HG02623 (cell line): ENCODE measurements around the gene DSCAM.
"Not testable (repeated sequence)": the region's sequence is repeated elsewhere in the genome, so short reads cannot be mapped to it uniquely, and the experiment has no call there.

Experiments used
- ATAC-seq: cut with Tn5 transposase; IDR thresholded peaks from one replicate; pipeline ENCODE4 v1.9.1; 2021; ENCODE audit warnings: moderate library complexity; ENCODE audit not compliant: unreplicated experiment

DSCAM gene

DNA sequence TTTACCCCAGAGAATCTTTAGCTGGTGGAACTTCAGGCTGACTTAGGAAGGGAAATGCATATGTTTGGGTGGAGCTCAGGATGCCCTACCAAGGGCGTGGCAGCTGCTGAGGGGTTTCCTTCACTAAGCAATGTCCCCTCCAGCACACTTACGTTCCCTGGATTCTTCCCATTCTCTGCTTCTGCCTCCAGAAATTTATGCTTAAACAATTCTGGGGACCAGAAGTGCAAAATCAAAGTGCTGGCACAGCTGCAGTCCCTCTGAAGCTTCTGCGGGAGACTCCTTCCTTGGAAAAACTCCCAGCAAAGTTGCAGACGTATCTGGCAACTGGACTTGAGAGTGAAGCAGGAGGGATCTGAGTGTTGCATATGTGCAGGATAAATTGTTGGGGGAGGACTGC is 576.9 kb downstream of the DSCAM start:
- ATAC-seq = no peak

DNA sequence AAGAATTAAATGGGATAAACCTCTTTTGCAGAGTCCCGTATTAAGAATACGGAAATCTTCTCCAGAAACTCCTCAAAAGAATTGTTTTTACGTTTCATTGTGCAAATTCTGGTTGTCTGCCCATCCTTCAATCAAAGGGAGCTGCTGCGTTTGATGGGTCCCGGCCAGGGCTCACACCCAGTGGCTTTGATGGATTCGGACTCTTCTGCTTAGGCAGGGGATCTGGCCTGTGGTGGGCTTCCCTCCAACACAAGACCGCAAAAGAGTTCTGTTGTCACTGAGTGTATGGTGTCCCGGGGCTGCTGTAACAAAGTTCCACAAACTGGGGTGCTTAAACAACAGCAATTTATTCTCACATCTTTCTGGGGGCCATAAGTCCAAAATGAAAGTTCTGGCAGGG is 577.7 kb downstream of the DSCAM start:
- no peak for ATAC-seq

GRCh38 chr21:40258456-40258855 is 588.5 kb downstream of the DSCAM start:
- not testable (repeated sequence) for ATAC-seq

GRCh38 chr21:40257342-40257741 is 589.6 kb downstream of the DSCAM start:
- no peak for ATAC-seq

GRCh38 chr21:40255518-40256444 is 591.2 kb downstream of the DSCAM start:
- ATAC-seq = no peak

- ATAC-seq = no peak
These were observed 592.2 kb downstream of the DSCAM start for GRCh38 chr21:40254540-40255465.

DNA sequence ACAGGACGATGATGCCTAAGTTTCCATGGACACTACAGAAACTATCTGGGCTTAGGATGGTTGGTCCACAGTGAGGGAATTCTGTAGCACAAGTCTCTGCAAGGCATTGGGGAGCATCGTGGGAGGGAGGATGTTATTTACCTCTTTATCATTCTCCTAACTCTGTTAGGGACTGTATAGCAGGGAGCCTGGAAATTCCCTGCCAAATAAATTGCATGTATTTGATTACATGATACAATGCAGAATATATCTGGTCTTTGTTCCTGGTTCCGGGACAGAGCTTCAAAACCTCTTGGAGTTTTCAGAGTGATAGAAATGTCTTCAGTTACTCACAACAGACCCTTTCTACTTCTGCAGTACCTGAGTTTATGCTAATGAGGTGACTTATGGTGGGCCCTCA is 593.8 kb downstream of the DSCAM start:
- no peak for ATAC-seq

DNA sequence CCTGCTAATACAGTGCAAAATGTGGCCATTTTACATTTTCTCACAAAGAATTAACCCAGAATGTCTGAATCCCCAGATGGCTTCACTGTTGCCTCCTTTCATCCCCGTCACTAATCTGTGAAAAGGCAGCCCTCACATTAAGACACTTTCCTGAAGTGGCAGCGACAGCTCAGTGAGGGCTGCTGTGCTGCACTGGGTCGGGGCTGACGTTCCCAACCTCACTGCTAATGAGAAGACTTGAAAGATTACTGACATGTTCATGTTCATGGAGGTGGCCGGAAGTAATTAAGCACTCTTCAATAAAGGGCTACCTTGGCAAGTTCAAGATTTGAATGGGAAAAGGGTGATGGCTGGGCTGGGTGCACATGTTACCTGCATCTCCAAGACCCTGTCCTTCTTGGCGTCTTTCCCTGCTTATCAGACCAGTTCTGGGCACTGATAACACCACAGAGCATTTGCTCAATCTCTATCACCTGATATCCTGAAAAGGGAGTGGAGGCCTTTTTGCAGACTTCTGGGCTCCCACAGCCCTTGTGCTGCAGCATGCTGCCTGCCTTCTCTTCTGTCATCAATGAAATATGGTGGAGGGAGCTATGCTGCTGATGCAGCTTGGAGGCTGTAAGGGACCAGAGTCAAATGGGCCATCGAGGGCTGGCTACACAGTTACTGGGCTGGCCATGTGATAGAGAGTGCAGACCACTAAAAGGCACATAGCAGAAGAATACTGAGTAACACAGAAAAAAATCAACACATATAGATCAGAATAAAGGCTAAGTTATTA is 596.3 kb downstream of the DSCAM start:
- ATAC-seq = no peak

DNA sequence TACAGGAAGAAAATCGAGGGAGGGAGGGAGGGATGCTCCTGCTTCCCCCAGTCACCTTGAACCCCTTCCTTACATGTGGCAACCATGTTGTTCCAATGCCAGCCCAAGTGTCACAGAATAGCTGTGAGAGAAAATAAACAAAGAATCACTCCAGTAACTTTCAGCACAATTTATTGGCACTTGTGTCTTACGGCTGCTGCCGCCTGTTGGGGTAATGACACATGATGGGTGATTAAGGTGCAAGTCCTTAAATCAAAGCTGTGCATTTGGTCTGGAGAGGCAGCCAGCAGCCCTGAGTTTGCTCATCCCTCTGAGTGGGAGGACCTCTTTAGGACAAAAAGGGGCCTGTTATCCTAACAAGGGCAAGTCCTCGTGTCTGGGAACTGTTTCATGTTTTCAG is 602.0 kb downstream of the DSCAM start:
- no peak for ATAC-seq

GRCh38 chr21:40243685-40244084 is 603.3 kb downstream of the DSCAM start:
- ATAC-seq = no peak

- ATAC-seq = no peak
These were observed 604.2 kb downstream of the DSCAM start for GRCh38 chr21:40242586-40243265.

GRCh38 chr21:40235528-40235927 is 611.4 kb downstream of the DSCAM start:
- no peak for ATAC-seq

DNA sequence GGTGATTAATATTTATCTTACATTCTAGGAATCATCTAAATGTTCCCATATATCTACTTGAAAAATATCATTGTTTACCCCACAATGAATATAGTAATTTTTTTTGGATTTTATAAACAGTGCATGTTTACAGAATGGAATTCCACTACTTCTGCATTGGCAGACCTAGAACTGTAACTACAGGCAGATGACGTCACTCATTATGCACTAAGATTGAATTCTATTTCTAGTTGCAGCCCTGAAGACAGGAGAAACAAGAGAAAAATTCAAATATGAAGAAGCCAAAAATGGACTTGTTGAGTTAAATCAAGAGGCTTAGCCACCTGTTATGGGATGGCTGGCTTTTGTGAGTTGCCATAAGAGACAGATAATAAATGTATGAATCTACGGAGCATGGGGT is 615.0 kb downstream of the DSCAM start:
- ATAC-seq = no peak

DNA sequence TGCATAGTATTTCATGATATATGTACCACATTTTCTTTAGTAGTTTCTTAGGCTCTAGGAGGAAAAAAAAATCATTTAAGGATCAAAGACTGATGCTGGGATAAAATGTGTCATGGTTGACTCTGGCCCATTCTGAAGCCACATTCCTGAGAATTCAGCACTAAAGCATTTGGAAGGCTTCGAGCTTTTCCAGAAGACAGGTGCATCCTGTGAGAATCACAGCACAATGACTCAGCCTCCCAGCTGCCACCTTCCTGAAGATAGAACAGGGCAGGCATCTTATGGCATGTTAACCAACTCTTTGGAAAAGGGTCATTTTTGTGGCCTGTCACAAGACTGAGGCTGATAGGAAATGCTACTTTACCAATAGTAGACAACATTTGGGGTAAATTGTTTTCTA is 619.9 kb downstream of the DSCAM start:
- ATAC-seq = no peak

GRCh38 chr21:40215941-40216340 is 631.0 kb downstream of the DSCAM start:
- no peak for ATAC-seq

DNA sequence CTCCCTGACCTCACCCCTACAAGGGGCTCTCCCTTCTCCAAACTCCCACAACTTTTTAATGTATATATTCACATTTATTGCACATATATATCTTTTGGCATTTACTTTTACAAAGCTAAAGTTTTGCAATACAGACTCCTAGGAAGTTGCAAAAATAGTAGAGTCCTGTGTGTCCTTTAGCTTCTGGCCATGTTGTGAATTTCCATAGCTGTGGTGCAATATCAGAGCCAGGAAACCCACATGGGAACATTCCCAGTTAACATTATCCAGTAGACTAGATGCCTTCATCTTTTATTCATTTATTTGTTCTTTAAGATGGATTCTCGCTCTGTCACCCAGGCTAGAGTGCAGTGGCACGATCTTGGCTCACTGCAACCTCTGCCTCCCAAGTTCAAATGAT is 636.7 kb downstream of the DSCAM start:
- ATAC-seq = no peak

- no peak for ATAC-seq
These were observed 638.0 kb downstream of the DSCAM start for GRCh38 chr21:40208948-40209345.

GRCh38 chr21:40208206-40208947 is 638.6 kb downstream of the DSCAM start:
- no peak for ATAC-seq

DNA sequence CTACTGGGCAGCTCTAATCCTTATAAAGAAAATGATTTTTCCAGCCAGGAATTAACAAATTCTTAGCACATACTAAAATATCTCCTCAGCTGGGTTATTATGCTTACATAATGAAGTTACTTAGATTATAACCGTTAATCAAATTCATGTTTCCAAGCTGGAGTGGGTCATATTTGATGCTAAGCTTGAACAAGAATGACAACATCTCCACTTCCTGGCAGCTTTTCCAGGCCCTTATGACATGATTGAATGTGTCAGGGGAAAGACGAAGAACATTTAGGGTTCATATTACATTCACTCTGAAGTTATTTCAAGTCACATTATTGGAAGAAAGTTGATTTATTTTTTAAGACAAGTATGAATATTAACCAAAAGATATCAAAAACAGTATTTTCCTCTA is 646.0 kb downstream of the DSCAM start:
- ATAC-seq = no peak

DNA sequence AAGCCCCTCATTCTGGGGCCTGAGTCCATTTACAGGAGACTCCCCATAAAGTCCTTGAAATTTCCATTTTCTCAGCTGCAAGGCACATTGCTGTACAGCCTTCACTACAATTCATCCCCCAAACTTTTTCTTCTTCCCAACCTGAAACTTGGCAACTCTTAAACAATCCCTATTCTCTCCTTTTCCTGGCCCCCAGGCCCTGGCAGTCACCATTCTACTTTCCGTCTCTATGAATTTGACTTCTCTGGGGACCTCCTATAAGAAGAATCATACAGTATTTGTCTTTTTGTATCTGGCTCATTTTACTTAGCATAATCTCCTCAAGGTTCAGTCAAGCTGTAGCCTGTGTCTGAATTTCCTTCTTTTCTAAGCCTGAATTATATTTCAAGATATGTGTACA is 646.8 kb downstream of the DSCAM start:
- no peak for ATAC-seq
